ENCODE measurements around the gene F2R. TPM values are rescaled to one million over a fixed set of nuclear protein-coding genes. Genes with fewer than 3 reads are reported as not detected.
A peak's percentile ranks its signal among the peaks of the same experiment; 100 is the strongest.

F2R gene
- total RNA-seq, 1 donor from 2014 or later: 108 TPM

DNA sequence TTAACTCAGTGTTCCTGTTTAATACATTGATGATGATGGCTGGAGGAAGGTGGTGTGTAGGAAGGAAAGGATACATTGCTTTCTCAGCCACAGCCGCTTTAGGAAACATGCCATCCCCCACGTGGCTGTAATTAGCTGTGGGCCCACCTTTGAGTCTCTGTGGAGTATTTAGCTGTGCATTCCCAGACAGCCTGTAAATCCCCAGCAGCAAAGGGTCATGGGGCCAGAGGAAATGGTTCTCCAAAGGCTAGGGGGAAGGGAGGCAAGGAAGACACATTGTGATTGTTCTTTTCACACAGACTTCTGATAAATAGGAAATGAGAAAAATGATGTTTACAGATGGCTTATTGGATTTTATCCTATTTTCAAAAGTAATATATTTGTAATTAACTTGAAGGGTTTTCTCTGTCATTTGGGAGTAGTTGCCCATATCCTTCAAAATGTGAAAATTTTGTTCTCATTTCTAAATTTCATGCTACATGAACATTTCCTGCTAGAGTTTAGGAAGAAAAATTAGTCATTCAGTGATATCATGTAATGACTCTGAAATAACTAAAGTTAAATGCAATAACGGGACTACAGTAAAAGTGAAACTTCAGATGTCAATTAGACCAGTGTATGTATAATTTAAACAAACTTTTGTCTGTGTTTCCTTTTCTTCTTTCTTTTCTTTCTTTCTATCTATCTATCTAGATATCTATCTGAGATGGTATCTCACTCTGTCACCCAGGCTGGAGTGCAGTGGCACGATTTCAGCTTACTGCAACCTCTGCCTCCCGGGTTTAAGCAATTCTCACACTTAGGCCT lies 24.3 kb upstream of the F2R start:
- Mint-ChIP-seq H3K27ac (ENCODE audit: unreplicated experiment) (peak overlapping the region; percentile 75), H3K9me3 (ENCODE audit: unreplicated experiment) (no peaks in the 10 kb centered on the region), H3K4me3 (ENCODE audit: unreplicated experiment) (no peak overlapping the region), H3K4me1 (ENCODE audit: unreplicated experiment) (peaks cover 67% of the 10 kb centered on the region), H3K36me3 (ENCODE audit: unreplicated experiment) (no peaks in the 10 kb centered on the region), H3K27me3 (ENCODE audit: unreplicated experiment) (no peaks in the 10 kb centered on the region)
- TF ChIP-seq, protein P1, sequence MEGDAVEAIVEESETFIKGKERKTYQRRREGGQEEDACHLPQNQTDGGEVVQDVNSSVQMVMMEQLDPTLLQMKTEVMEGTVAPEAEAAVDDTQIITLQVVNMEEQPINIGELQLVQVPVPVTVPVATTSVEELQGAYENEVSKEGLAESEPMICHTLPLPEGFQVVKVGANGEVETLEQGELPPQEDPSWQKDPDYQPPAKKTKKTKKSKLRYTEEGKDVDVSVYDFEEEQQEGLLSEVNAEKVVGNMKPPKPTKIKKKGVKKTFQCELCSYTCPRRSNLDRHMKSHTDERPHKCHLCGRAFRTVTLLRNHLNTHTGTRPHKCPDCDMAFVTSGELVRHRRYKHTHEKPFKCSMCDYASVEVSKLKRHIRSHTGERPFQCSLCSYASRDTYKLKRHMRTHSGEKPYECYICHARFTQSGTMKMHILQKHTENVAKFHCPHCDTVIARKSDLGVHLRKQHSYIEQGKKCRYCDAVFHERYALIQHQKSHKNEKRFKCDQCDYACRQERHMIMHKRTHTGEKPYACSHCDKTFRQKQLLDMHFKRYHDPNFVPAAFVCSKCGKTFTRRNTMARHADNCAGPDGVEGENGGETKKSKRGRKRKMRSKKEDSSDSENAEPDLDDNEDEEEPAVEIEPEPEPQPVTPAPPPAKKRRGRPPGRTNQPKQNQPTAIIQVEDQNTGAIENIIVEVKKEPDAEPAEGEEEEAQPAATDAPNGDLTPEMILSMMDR (IDR thresholded peaks at IDR 0.05): no peak
- no peak for DNase-seq (ENCODE audit: extremely low spot score, unreplicated experiment)

DNA sequence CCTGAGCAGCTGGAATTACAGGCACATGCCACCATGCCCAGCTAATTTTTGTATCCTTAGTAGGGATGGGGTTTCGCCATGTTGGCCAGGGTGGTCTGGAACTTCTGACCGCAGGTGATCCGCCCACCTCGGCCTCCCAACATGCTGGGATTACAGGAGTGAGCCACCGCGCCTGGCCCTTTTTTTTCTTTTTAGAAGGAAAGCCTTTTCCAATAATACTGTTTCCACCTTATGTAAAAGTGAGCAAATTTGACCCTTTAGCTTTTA lies 23.7 kb upstream of the F2R start:
- H3K27ac Mint-ChIP-seq (ENCODE audit: unreplicated experiment): peak overlapping the region; percentile 75
- no peaks in the 10 kb centered on the region for H3K9me3 Mint-ChIP-seq (ENCODE audit: unreplicated experiment)
- no peaks in the 10 kb centered on the region for H3K27me3 Mint-ChIP-seq (ENCODE audit: unreplicated experiment)
- H3K36me3 Mint-ChIP-seq (ENCODE audit: unreplicated experiment): no peaks in the 10 kb centered on the region
- H3K4me1 Mint-ChIP-seq (ENCODE audit: unreplicated experiment): peaks cover 70% of the 10 kb centered on the region
- H3K4me3 Mint-ChIP-seq (ENCODE audit: unreplicated experiment): no peak overlapping the region
- TF ChIP-seq, protein P1 (IDR thresholded peaks at IDR 0.05): no peak
- DNase-seq (ENCODE audit: extremely low spot score, unreplicated experiment): no peak

DNA sequence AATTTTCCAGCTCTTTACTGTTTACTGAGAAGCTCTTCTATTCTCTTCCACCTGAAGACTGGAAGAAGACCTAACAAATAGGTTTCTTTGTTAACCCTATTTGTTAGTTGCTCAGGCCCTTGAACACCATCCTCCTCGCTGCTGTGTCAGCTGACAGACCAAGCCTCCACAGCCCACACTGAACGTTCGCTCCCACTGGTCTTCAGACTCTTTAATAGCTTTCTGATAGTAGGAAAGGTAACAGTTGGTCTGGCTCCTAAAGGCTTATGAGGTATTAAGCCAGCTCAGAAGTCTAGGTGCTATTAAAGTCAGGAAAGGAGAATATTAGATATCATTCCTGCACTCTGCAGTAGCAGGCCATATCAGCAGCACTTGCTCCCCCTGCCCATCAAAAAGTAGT lies 23.3 kb upstream of the F2R start:
- TF ChIP-seq, protein P1 (IDR thresholded peaks at IDR 0.05): no peak
- Mint-ChIP-seq H3K9me3 (ENCODE audit: unreplicated experiment) (no peaks in the 10 kb centered on the region), H3K27ac (ENCODE audit: unreplicated experiment) (peak overlapping the region; percentile 75), H3K4me1 (ENCODE audit: unreplicated experiment) (peaks cover 67% of the 10 kb centered on the region), H3K36me3 (ENCODE audit: unreplicated experiment) (no peaks in the 10 kb centered on the region), H3K4me3 (ENCODE audit: unreplicated experiment) (no peak overlapping the region), H3K27me3 (ENCODE audit: unreplicated experiment) (no peaks in the 10 kb centered on the region)
- DNase-seq (ENCODE audit: extremely low spot score, unreplicated experiment): no peak

DNA sequence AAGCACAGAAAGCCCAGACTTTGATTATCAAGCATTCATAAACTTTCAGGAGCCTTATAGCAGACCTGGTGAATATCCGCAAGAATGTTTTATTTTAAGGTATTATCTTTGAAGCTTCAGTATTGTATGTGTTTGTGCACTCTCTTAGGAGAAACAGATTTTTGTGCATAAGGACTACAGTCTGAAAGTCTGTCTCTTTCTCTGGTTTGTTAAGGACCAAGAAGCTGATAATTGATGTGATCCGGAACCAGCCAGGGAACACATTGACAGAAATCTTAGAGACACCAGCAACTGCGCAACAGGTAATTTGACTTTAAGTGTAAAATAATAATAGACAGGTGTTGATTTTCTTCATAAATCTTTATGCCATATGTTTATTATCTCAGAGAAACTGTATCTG lies 22.8 kb upstream of the F2R start:
- Mint-ChIP-seq H3K4me3 (ENCODE audit: unreplicated experiment) (no peak overlapping the region), H3K27ac (ENCODE audit: unreplicated experiment) (peak overlapping the region; percentile 75), H3K27me3 (ENCODE audit: unreplicated experiment) (no peaks in the 10 kb centered on the region), H3K4me1 (ENCODE audit: unreplicated experiment) (peaks cover 65% of the 10 kb centered on the region), H3K36me3 (ENCODE audit: unreplicated experiment) (no peaks in the 10 kb centered on the region), H3K9me3 (ENCODE audit: unreplicated experiment) (no peaks in the 10 kb centered on the region)
- TF ChIP-seq, protein P1 (IDR thresholded peaks at IDR 0.05): no peak
- DNase-seq (ENCODE audit: extremely low spot score, unreplicated experiment): no peak

DNA sequence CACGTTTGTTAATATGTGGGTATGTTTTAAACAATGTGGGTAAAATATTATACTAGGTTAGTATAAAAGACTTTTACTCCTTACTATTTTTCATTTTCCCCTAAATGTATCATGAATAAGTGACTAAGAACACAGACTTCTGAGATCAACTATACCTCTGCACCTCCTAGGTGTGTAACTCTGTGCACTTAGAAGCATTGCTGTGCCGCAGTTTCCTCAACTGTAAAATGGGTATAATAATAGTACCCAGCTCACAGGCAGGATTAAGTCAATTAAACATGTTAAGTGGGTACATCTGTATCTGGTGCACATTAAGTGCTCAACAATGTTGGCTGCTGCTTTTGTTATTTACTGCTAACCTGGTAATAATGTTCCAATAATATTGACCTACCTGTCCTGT lies 21.6 kb upstream of the F2R start:
- H3K4me3 Mint-ChIP-seq (ENCODE audit: unreplicated experiment): no peak overlapping the region
- peaks cover 56% of the 10 kb centered on the region for H3K4me1 Mint-ChIP-seq (ENCODE audit: unreplicated experiment)
- DNase-seq (ENCODE audit: extremely low spot score, unreplicated experiment): no peak
- no peaks in the 10 kb centered on the region for H3K27me3 Mint-ChIP-seq (ENCODE audit: unreplicated experiment)
- no peaks in the 10 kb centered on the region for H3K36me3 Mint-ChIP-seq (ENCODE audit: unreplicated experiment)
- H3K9me3 Mint-ChIP-seq (ENCODE audit: unreplicated experiment): no peaks in the 10 kb centered on the region
- no peak overlapping the region for H3K27ac Mint-ChIP-seq (ENCODE audit: unreplicated experiment)
- TF ChIP-seq, protein P1 (IDR thresholded peaks at IDR 0.05): no peak

All from osteocyte (in vitro differentiated cells).